ENCODE measurements around the gene NXPE2.

GRCh38 chr11:114650661-114651060, 27.7 kb upstream of the NXPE2 start:
- TF ChIP-seq POLR2A (IDR thresholded peaks at IDR 0.05; ENCODE audit: low read depth, low read length) (no peak), POLR2AphosphoS5 (IDR thresholded peaks at IDR 0.05; ENCODE audit: low read depth, low read length) (no peak)
